Sigmoid colon (tissue), 7 donors: ENCODE data around the gene MTM1. TPM values are rescaled to one million over a fixed set of nuclear protein-coding genes. Genes with fewer than 3 reads are reported as not detected.

Experiments
- DNase-seq: peaks from one replicate; pipeline ENCODE4 v3.0.0-alpha.2; 2019
- H3K27ac ChIP-seq, 4 donors: fragments of 200-600 bp; sonication (generic); one replicate each; pipeline ENCODE4 v1.5.1; 2016 to 2019; ENCODE audit warnings: mild to moderate bottlenecking in 1 of 4
- H3K27me3 ChIP-seq, 3 donors: fragments of 200-600 bp; sonication (generic); one replicate each; pipeline ENCODE4 v1.5.1; 2019; ENCODE audit warnings: mild to moderate bottlenecking in 1 of 3
- H3K36me3 ChIP-seq, 4 donors: fragments of 200-600 bp; sonication (generic); one replicate each; pipeline ENCODE4 v1.5.1; 2016 to 2019
- H3K4me1 ChIP-seq, 4 donors: fragments of 200-600 bp; sonication (generic); one replicate each; pipeline ENCODE4 v1.5.1; 2017 to 2019
- H3K4me3 ChIP-seq, 4 donors: fragments of 200-600 bp; sonication (generic); one replicate each; pipeline ENCODE4 v1.5.1; 2017 to 2019; ENCODE audit warnings: mild to moderate bottlenecking in 2 of 4, moderate library complexity in 1 of 4
- H3K9me3 ChIP-seq, 4 donors: fragments of 200-600 bp in 3 of 4; sonication (generic) in 3 of 4; one replicate each; pipeline versions ENCODE4 v1.5.1 to v1.6.1; 2013 to 2019
- CTCF ChIP-seq, 4 experiments: fragments of 450-650 bp in 3 of 4; fragments of 200-600 bp in 1 of 4; IDR thresholded peaks; one replicate each; pipeline ENCODE4 v1.5.1; 2016 to 2019; ENCODE audit warnings: antibody characterized with exemption in 4 of 4, mild to moderate bottlenecking in 3 of 4, moderate library complexity in 2 of 4
- EP300 ChIP-seq, 4 donors: sonication (generic); formaldehyde crosslinking; IDR thresholded peaks; one replicate each; pipeline ENCODE4 v1.6.1; 2017; ENCODE audit warnings: antibody characterized with exemption in 4 of 4
- POLR2A ChIP-seq, 2 donors: fragments of 450-650 bp; IDR thresholded peaks; one replicate each; pipeline ENCODE4 v1.6.1; 2016; ENCODE audit warnings: antibody characterized with exemption in 2 of 2, mild to moderate bottlenecking in 2 of 2, moderate library complexity in 2 of 2
- POLR2AphosphoS5 ChIP-seq, 4 donors: sonication (generic); formaldehyde crosslinking; IDR thresholded peaks; one replicate each; pipeline ENCODE4 v1.6.1; 2017; ENCODE audit warnings: antibody characterized with exemption in 4 of 4
- WGBS, 2 donors: extraction: QIAGEN DNeasy Blood & Tissue Kit; methylation state at CpG; one replicate each; pipeline ENCODE4 v1.1.7; 2013; 5-methylcytosine and 5-hydroxymethylcytosine counted together
- intact Hi-C: fragments of 100-400 bp; cut with DNase I; formaldehyde crosslinking; loops from one replicate; pipeline ENCODE4 v1.15.1; 2023
- polyA plus RNA-seq, 3 donors: library from polyadenylated mRNA; stranded (reverse); fragments of 200-250 nt; gene quantifications; one replicate each; pipeline ENCODE4 v1.2.3, GENCODE V29; 2013
- total RNA-seq, 4 donors: library from RNA; depleted of rRNA; stranded (reverse); fragments of >200 nt; gene quantifications; one replicate each; pipeline ENCODE4 v1.1.0, GENCODE V29; 2016
- donor health status: healthy with polysubstance abuse.
- donor health status: Bipolar disorder and iron deficiency.
- donor health status: healthy.

The MTM1 gene
- total and polyA plus RNA-seq, 7 donors: 13.1 to 30.1 (median 19.6) TPM

GRCh38 chrX:150625875-150626274, 57.5 kb downstream of the MTM1 start:
- intact Hi-C loops: no loop called here
- H3K4me3 ChIP-seq: no peak overlapping the region

GRCh38 chrX:150627957-150628356, 59.5 kb downstream of the MTM1 start:
- Histone ChIP-seq H3K4me1 (no peaks in the 10 kb centered on the region), H3K27me3 (no peaks in the 10 kb centered on the region), H3K27ac (no peak overlapping the region), H3K4me3 (no peak overlapping the region), H3K9me3 (no peaks in the 10 kb centered on the region), H3K36me3 (no peaks in the 10 kb centered on the region)
- DNase-seq: no peak
- intact Hi-C loops: no loop called here
- TF ChIP-seq CTCF (IDR thresholded peaks at IDR 0.05) (no peak), EP300 (IDR thresholded peaks at IDR 0.05) (no peak), POLR2A (IDR thresholded peaks at IDR 0.05) (no peak), POLR2AphosphoS5 (IDR thresholded peaks at IDR 0.05) (no peak)

More at GRCh38 chrX:150625875-150626274, 57.5 kb downstream of the MTM1 start:
- Histone ChIP-seq H3K9me3 (no peaks in the 10 kb centered on the region), H3K27me3 (no peaks in the 10 kb centered on the region), H3K27ac (no peak overlapping the region), H3K4me1 (no peaks in the 10 kb centered on the region), H3K36me3 (peaks cover 0 to 5% (median 0%) of the 10 kb centered on the region in 4 donors)
- no peak for DNase-seq
- WGBS, 2 donors: 77 to 89% methylated on average over 3 of the region's 3 CpGs
- no peak for TF ChIP-seq EP300 (IDR thresholded peaks at IDR 0.05)
- TF ChIP-seq CTCF (IDR thresholded peaks at IDR 0.05): no peak
- no peak for TF ChIP-seq POLR2AphosphoS5 (IDR thresholded peaks at IDR 0.05)
- TF ChIP-seq POLR2A (IDR thresholded peaks at IDR 0.05): no peak

GRCh38 chrX:150635952-150636351, 67.5 kb downstream of the MTM1 start:
- TF ChIP-seq CTCF (IDR thresholded peaks at IDR 0.05): no peak
- no peak for TF ChIP-seq POLR2A (IDR thresholded peaks at IDR 0.05)
- TF ChIP-seq POLR2AphosphoS5 (IDR thresholded peaks at IDR 0.05): no peak
- no peak for TF ChIP-seq EP300 (IDR thresholded peaks at IDR 0.05)
- no peaks in the 10 kb centered on the region for H3K9me3 ChIP-seq
- 89 to 92% methylated on average over 3 of the region's 3 CpGs for WGBS, 2 donors
- H3K4me1 ChIP-seq: no peaks in the 10 kb centered on the region
- H3K4me3 ChIP-seq: no peak overlapping the region
- no peaks in the 10 kb centered on the region for H3K27me3 ChIP-seq
- DNase-seq: no peak
- peaks cover 0 to 5% (median 0%) of the 10 kb centered on the region in 4 donors for H3K36me3 ChIP-seq
- intact Hi-C loops: no loop called here
- no peak overlapping the region for H3K27ac ChIP-seq

DNA sequence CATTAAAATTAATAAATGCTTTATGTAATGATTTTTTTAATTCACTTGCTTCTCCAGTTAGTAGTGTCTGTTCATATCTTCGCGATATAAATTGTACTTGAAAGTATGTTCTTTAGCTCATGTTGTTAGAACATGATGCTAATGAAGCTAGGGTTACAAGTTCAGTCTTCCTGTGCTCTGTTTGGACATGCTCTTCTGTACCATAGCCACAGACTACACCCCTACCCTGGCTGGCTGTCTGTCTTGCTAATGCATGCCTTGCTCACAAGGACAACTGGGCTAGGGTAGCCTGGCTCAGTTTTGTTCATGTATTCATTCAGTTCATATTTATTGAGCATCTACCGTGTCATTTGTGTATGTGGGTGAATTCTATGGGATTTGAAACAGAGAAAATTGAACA, 74.0 kb downstream of the MTM1 start:
- no peak for DNase-seq
- H3K36me3 ChIP-seq: peaks cover 0 to 32% (median 2%) of the 10 kb centered on the region in 4 donors
- no peaks in the 10 kb centered on the region for H3K27me3 ChIP-seq
- TF ChIP-seq POLR2A (IDR thresholded peaks at IDR 0.05) (no peak), POLR2AphosphoS5 (IDR thresholded peaks at IDR 0.05) (no peak), EP300 (IDR thresholded peaks at IDR 0.05) (no peak), CTCF (IDR thresholded peaks at IDR 0.05) (no peak)
- WGBS, 2 donors: 95 to 98% methylated on average over 3 of the region's 3 CpGs
- intact Hi-C loops: no loop called here
- no peak overlapping the region for H3K4me3 ChIP-seq
- H3K4me1 ChIP-seq: no peaks in the 10 kb centered on the region
- H3K9me3 ChIP-seq: no peaks in the 10 kb centered on the region
- H3K27ac ChIP-seq: no peak overlapping the region

DNA sequence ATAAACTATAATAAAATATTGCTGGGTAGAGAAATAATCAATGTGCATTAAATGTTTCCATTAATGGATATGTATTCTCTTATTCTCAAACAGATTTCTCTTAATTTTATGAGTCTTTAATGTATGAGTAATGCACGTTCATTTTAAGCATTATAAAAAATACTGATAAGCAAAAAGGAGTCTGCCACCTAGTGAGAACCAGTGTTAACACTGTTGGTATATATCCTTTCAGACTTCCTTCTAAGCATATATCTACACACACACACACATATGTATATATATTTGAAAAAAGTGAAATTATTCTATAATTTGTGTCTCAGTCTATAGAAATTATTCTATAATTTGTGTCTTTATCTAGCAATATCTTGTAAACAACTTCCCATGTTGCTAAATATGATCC, 74.8 kb downstream of the MTM1 start:
- Histone ChIP-seq H3K4me3 (no peak overlapping the region), H3K36me3 (peaks cover 0 to 32% (median 2%) of the 10 kb centered on the region in 4 donors), H3K27me3 (no peaks in the 10 kb centered on the region), H3K9me3 (no peaks in the 10 kb centered on the region), H3K4me1 (no peaks in the 10 kb centered on the region), H3K27ac (no peak overlapping the region)
- no peak for DNase-seq
- intact Hi-C loops: no loop called here
- 17 to 26% methylated on average over 1 of the region's 1 CpG for WGBS, 2 donors
- no peak for TF ChIP-seq POLR2A (IDR thresholded peaks at IDR 0.05)
